ENCODE data around the gene MROH9.
"Not testable (repeated sequence)": the region's sequence is repeated elsewhere in the genome, so short reads cannot be mapped to it uniquely, and the experiment has no call there.

MROH9 gene

DNA sequence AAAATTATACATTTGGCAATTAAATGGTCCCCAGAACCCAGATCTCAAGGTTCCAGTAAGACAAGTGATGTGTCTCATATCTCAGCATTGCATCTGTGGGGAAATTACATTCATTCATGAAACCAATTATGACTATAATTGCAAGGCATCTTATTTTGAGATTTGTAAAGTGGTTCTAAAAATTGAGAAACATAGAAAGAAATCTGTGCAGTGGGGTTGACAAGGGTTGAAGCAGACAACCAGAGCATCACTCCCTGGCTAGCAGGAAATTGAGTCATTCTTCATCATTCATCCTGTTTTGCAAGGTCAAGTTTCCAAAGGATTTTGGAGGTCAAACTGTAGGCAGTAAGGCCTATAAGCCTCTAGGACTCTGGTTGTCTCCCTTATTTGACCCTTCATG is 25.1 kb upstream of the MROH9 start:
- no peak overlapping the region for H3K4me3 ChIP-seq (IDR thresholded peaks at IDR 0.05; ENCODE audit: insufficient read depth, low read depth, low read length)
- H3K36me3 ChIP-seq (ENCODE audit: insufficient read depth) = no peaks in the 10 kb centered on the region
- H3K79me2 ChIP-seq (ENCODE audit: insufficient read depth, low read depth) = no peaks in the 10 kb centered on the region
- H2AFZ ChIP-seq (ENCODE audit: low read depth) = no peak overlapping the region
- no peak overlapping the region for H3K27ac ChIP-seq
- no peaks in the 10 kb centered on the region for H3K4me1 ChIP-seq (ENCODE audit: low read depth, poor library complexity, severe bottlenecking)
- no peaks in the 10 kb centered on the region for H3K27me3 ChIP-seq (ENCODE audit: insufficient read depth, low read depth)
- H3K9ac ChIP-seq = no peak overlapping the region
- H3K4me2 ChIP-seq = no peak overlapping the region
- H4K20me1 ChIP-seq (ENCODE audit: insufficient read depth) = no peaks in the 10 kb centered on the region
- TF ChIP-seq, protein P1, sequence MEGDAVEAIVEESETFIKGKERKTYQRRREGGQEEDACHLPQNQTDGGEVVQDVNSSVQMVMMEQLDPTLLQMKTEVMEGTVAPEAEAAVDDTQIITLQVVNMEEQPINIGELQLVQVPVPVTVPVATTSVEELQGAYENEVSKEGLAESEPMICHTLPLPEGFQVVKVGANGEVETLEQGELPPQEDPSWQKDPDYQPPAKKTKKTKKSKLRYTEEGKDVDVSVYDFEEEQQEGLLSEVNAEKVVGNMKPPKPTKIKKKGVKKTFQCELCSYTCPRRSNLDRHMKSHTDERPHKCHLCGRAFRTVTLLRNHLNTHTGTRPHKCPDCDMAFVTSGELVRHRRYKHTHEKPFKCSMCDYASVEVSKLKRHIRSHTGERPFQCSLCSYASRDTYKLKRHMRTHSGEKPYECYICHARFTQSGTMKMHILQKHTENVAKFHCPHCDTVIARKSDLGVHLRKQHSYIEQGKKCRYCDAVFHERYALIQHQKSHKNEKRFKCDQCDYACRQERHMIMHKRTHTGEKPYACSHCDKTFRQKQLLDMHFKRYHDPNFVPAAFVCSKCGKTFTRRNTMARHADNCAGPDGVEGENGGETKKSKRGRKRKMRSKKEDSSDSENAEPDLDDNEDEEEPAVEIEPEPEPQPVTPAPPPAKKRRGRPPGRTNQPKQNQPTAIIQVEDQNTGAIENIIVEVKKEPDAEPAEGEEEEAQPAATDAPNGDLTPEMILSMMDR (conservative IDR thresholded peaks at IDR 0.05; ENCODE audit: low read depth, low read length) = no peak

DNA sequence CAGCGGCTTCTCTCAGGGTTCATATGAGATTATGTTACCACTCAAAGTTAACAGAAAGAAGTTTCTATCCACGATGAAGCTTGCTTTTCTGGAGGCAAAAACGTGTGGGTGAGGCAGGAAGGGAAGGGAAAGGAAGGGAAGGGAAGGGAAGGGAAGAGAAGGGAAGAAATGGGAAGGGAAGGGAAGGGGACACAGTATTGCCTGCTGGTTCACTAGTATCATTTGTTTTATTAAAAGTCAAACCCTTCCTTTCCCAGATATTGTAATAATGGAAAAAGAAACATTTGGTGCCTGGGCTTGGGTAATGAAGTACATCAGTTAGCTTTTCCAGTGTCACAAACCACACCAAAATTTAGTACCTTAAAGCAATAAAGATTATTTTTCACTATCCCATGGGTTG is 18.0 kb upstream of the MROH9 start:
- Histone ChIP-seq H3K9ac (no peak overlapping the region), H4K20me1 (ENCODE audit: insufficient read depth) (no peaks in the 10 kb centered on the region), H3K27ac (no peak overlapping the region), H2AFZ (ENCODE audit: low read depth) (no peak overlapping the region), H3K27me3 (ENCODE audit: insufficient read depth, low read depth) (no peaks in the 10 kb centered on the region), H3K4me1 (ENCODE audit: low read depth, poor library complexity, severe bottlenecking) (no peaks in the 10 kb centered on the region), H3K4me2 (no peak overlapping the region), H3K36me3 (ENCODE audit: insufficient read depth) (no peaks in the 10 kb centered on the region), H3K79me2 (ENCODE audit: insufficient read depth, low read depth) (no peaks in the 10 kb centered on the region), H3K4me3 (IDR thresholded peaks at IDR 0.05; ENCODE audit: insufficient read depth, low read depth, low read length) (no peak overlapping the region)
- TF ChIP-seq, protein P1 (conservative IDR thresholded peaks at IDR 0.05; ENCODE audit: low read depth, low read length) = no peak

DNA sequence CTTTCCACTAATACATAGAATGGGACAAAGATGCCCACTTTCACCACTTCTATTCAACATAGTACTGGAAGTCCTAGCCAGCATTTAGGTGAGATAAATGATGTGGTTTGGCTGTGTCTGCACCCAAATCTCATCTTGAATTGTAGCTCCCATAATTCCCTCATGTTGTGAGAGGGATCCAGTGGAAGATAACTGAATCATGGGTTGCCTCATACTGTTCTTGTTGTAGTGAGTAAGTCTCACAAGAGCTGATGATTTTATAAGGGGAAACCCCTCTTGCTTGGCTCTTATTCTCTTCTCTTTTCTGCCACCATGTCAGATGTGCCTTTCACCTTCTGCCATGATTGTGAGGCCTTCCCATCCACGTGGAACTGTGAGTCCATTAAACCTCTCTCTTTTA is 10.7 kb upstream of the MROH9 start:
- H3K27ac ChIP-seq; H3K4me3 ChIP-seq (IDR thresholded peaks at IDR 0.05; ENCODE audit: insufficient read depth, low read depth, low read length); H3K79me2 ChIP-seq (ENCODE audit: insufficient read depth, low read depth); H3K4me2 ChIP-seq; H4K20me1 ChIP-seq (ENCODE audit: insufficient read depth); H3K36me3 ChIP-seq (ENCODE audit: insufficient read depth); H3K27me3 ChIP-seq (ENCODE audit: insufficient read depth, low read depth); H2AFZ ChIP-seq (ENCODE audit: low read depth); H3K4me1 ChIP-seq (ENCODE audit: low read depth, poor library complexity, severe bottlenecking); H3K9ac ChIP-seq: not testable (repeated sequence)

DNA sequence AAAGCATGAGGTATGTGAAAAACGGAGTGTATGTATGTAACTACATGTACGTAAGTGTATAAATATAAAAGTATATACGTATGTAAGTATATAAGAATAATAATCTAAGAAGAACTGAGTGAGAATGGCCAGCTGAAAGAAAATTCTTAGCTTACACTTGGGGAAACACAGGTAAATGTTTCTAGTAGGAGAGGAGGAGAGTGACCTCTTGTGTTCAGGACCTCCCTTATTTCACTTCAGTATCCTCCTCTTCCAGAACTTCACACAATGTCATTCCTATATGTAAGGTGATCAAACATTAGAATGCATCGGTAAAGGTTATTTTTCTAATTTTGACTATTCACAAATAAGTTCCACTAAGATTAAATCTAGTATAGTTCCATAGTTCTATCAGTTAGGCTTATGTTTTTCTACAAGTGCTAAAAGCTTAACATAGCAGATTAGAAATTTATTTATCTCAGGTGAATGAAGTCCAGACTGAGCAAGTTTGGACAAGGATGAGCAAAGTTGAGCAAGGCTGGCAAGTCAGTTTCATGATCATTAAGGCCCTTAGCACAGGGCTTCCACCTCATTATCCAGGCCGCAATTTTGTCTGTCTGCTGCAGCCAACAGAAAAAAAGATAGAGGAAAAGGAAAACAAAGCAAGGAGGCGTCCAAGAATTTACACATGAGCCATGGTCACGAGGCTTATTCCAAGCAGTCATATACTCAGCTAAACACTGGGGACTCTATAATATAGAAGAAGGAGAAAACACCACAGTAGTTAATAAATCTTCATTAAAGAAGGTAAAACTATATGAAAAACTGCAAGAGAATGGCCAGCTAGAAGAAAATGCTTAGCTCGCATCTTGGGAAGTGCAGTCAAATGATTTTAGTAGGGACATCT is 7.1 kb upstream of the MROH9 start:
- H3K4me2 ChIP-seq = no peak overlapping the region
- no peaks in the 10 kb centered on the region for H3K79me2 ChIP-seq (ENCODE audit: insufficient read depth, low read depth)
- no peaks in the 10 kb centered on the region for H3K36me3 ChIP-seq (ENCODE audit: insufficient read depth)
- peaks cover 7% of the 10 kb centered on the region for H3K4me1 ChIP-seq (ENCODE audit: low read depth, poor library complexity, severe bottlenecking)
- H2AFZ ChIP-seq (ENCODE audit: low read depth) = no peak overlapping the region
- no peaks in the 10 kb centered on the region for H4K20me1 ChIP-seq (ENCODE audit: insufficient read depth)
- no peak overlapping the region for H3K4me3 ChIP-seq (IDR thresholded peaks at IDR 0.05; ENCODE audit: insufficient read depth, low read depth, low read length)
- H3K27me3 ChIP-seq (ENCODE audit: insufficient read depth, low read depth) = no peaks in the 10 kb centered on the region
- TF ChIP-seq, protein P1 (conservative IDR thresholded peaks at IDR 0.05; ENCODE audit: low read depth, low read length) = no peak
- H3K9ac ChIP-seq = no peak overlapping the region
- H3K27ac ChIP-seq = no peak overlapping the region

DNA sequence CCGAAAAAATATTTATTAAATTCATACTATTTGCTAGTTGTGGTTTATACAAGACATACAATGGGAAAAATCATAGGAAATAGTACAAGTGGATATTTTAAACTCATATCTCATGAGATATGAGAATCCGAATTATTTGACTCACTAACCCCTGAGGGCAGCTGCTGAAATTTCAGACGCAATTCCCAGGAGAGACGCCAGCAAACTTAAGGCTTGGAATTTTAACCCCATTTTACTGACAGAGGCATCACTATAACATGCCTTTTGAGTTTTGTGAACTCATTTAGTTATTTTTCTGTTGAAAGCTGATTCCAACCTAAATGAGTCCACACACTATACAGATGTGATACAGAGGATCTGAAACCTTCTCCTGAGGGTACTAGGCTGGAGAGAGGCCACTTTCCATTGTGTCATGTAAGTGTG is 5.9 kb upstream of the MROH9 start:
- TF ChIP-seq, protein P1 (conservative IDR thresholded peaks at IDR 0.05; ENCODE audit: low read depth, low read length) = no peak
- 0 out of 2 replicates have a peak overlapping the region, but pooled peaks have one; percentile 3 for H3K4me2 ChIP-seq
- no peaks in the 10 kb centered on the region for H3K36me3 ChIP-seq (ENCODE audit: insufficient read depth)
- no peak overlapping the region for H3K9ac ChIP-seq
- H3K4me1 ChIP-seq (ENCODE audit: low read depth, poor library complexity, severe bottlenecking) = peaks cover 7% of the 10 kb centered on the region
- no peaks in the 10 kb centered on the region for H3K27me3 ChIP-seq (ENCODE audit: insufficient read depth, low read depth)
- no peak overlapping the region for H3K4me3 ChIP-seq (IDR thresholded peaks at IDR 0.05; ENCODE audit: insufficient read depth, low read depth, low read length)
- peak overlapping the region; percentile 45; the same call in 1 of the 2 replicates for H2AFZ ChIP-seq (ENCODE audit: low read depth)
- H3K79me2 ChIP-seq (ENCODE audit: insufficient read depth, low read depth) = no peaks in the 10 kb centered on the region
- H3K27ac ChIP-seq = no peak overlapping the region
- no peaks in the 10 kb centered on the region for H4K20me1 ChIP-seq (ENCODE audit: insufficient read depth)

All from KMS-11 (cell line).